Esophagus squamous epithelium (tissue), 4 donors: Measurements from ENCODE around the gene MFNG.

Source experiments
- CTCF ChIP-seq, 6 experiments: fragments of 450-650 bp in 4 of 6; fragments of 200-600 bp in 2 of 6; sonication (generic) in 2 of 6; IDR thresholded peaks; one replicate each; pipeline ENCODE4 v1.5.1; 2016 to 2019; ENCODE audit warnings: antibody characterized with exemption in 6 of 6, mild to moderate bottlenecking in 4 of 6, moderate library complexity in 4 of 6
- POLR2A ChIP-seq, 4 donors: fragments of 450-650 bp; IDR thresholded peaks; one replicate each; pipeline ENCODE4 v1.6.1; 2017; ENCODE audit warnings: antibody characterized with exemption in 4 of 4, mild to moderate bottlenecking in 4 of 4, moderate library complexity in 3 of 4

- TF ChIP-seq POLR2A (IDR thresholded peaks at IDR 0.05), result no peak
- TF ChIP-seq CTCF (IDR thresholded peaks at IDR 0.05), result no peak
Measured at GRCh38 chr22:37419969-37420685, 66.1 kb downstream of the MFNG start.
